GM18870 (cell line): ENCODE data around the gene SREBF1.
"Not testable (repeated sequence)": the region's sequence is repeated elsewhere in the genome, so short reads cannot be mapped to it uniquely, and the experiment has no call there.

ENCODE experiments used
- ATAC-seq: cut with Tn5 transposase; IDR thresholded peaks from one replicate; pipeline ENCODE4 v1.9.1; 2021; ENCODE audit warnings: moderate library complexity; ENCODE audit not compliant: unreplicated experiment

SREBF1 gene

GRCh38 chr17:17813055-17813724 lies 23.6 kb downstream of the SREBF1 start:
- ATAC-seq = no peak

GRCh38 chr17:17812211-17813054 lies 24.4 kb downstream of the SREBF1 start:
- ATAC-seq = no peak

GRCh38 chr17:17811381-17812210 lies 25.2 kb downstream of the SREBF1 start:
- no peak for ATAC-seq

GRCh38 chr17:17810895-17811248 lies 25.9 kb downstream of the SREBF1 start:
- no peak for ATAC-seq

GRCh38 chr17:17810084-17810894 lies 26.5 kb downstream of the SREBF1 start:
- no peak for ATAC-seq

GRCh38 chr17:17809531-17810083 lies 27.2 kb downstream of the SREBF1 start:
- ATAC-seq = no peak

GRCh38 chr17:17808706-17809432 lies 27.9 kb downstream of the SREBF1 start:
- ATAC-seq = no peak

GRCh38 chr17:17808200-17808599 lies 28.6 kb downstream of the SREBF1 start:
- not testable (repeated sequence) for ATAC-seq

GRCh38 chr17:17807440-17807839 lies 29.3 kb downstream of the SREBF1 start:
- no peak for ATAC-seq

- ATAC-seq = no peak
These were observed 30.0 kb downstream of the SREBF1 start for GRCh38 chr17:17806611-17807274.

- ATAC-seq = no peak
These were observed 30.8 kb downstream of the SREBF1 start for GRCh38 chr17:17806035-17806434.

GRCh38 chr17:17805575-17805974 lies 31.2 kb downstream of the SREBF1 start:
- no peak for ATAC-seq

- no peak for ATAC-seq
These were observed 32.8 kb downstream of the SREBF1 start for GRCh38 chr17:17804007-17804406.

- ATAC-seq = no peak
These were observed 34.8 kb downstream of the SREBF1 start for GRCh38 chr17:17801800-17802481.

GRCh38 chr17:17800504-17801021 lies 36.2 kb downstream of the SREBF1 start:
- no peak for ATAC-seq

GRCh38 chr17:17798573-17799255 lies 38.1 kb downstream of the SREBF1 start:
- ATAC-seq = no peak

- ATAC-seq = no peak
These were observed 38.7 kb downstream of the SREBF1 start for GRCh38 chr17:17798010-17798556.
